Esophagus squamous epithelium (tissue), 5 donors: ENCODE results near the gene FHOD3. TPM values are rescaled to one million over a fixed set of nuclear protein-coding genes. Genes with fewer than 3 reads are reported as not detected.

Experiments used
- DNase-seq: peaks from one replicate; lab custom pipeline; 2025; lab: John Stamatoyannopoulos, UW
- H3K27ac ChIP-seq, 4 donors: fragments of 200-600 bp; sonication (generic); one replicate each; pipeline ENCODE4 v1.5.1; 2016 to 2019; ENCODE audit warnings: mild to moderate bottlenecking in 1 of 4
- H3K27me3 ChIP-seq, 4 donors: fragments of 200-600 bp; sonication (generic); 1 replicate in 3 of 4; 2 replicates in 1 of 4; pipeline versions ENCODE4 v1.5.1 to v1.6.0; 2017 to 2021; ENCODE audit warnings: antibody characterized with exemption in 1 of 4
- H3K36me3 ChIP-seq, 3 donors: fragments of 200-600 bp; sonication (generic); one replicate each; pipeline ENCODE4 v1.5.1; 2016 to 2019
- H3K4me1 ChIP-seq, 3 donors: fragments of 200-600 bp; sonication (generic); one replicate each; pipeline ENCODE4 v1.5.1; 2017 to 2019
- H3K4me3 ChIP-seq, 4 donors: fragments of 200-600 bp; sonication (generic); 1 replicate in 3 of 4; 2 replicates in 1 of 4; pipeline ENCODE4 v1.5.1; 2016 to 2019; ENCODE audit warnings: mild to moderate bottlenecking in 2 of 4, moderate library complexity in 1 of 4
- H3K9me3 ChIP-seq, 3 donors: fragments of 200-600 bp; sonication (generic); one replicate each; pipeline ENCODE4 v1.5.1; 2016 to 2019
- CTCF ChIP-seq, 6 experiments: fragments of 450-650 bp in 4 of 6; fragments of 200-600 bp in 2 of 6; sonication (generic) in 2 of 6; IDR thresholded peaks; one replicate each; pipeline ENCODE4 v1.5.1; 2016 to 2019; ENCODE audit warnings: antibody characterized with exemption in 6 of 6, mild to moderate bottlenecking in 4 of 6, moderate library complexity in 4 of 6
- POLR2A ChIP-seq, 4 donors: fragments of 450-650 bp; IDR thresholded peaks; one replicate each; pipeline ENCODE4 v1.6.1; 2017; ENCODE audit warnings: antibody characterized with exemption in 4 of 4, mild to moderate bottlenecking in 4 of 4, moderate library complexity in 3 of 4
- WGBS, 2 donors: methylation state at CpG; one replicate each; pipeline ENCODE4 v1.1.5; 2018; 5-methylcytosine and 5-hydroxymethylcytosine counted together
- intact Hi-C: fragments of 100-400 bp; cut with DNase I; formaldehyde crosslinking; loops from one replicate; pipeline ENCODE4 v1.15.0; 2022
- total RNA-seq, 4 donors: library from RNA; depleted of rRNA; stranded (reverse); fragments of >200 nt; gene quantifications; one replicate each; pipeline ENCODE4 v1.1.0, GENCODE V29; 2016
- donor health status: DM: yes; HTN: yes; CAD: no.

The FHOD3 gene
- total RNA-seq, 4 donors from 2014 or later, result 3.1 to 29.6 (median 5.7) TPM

DNA sequence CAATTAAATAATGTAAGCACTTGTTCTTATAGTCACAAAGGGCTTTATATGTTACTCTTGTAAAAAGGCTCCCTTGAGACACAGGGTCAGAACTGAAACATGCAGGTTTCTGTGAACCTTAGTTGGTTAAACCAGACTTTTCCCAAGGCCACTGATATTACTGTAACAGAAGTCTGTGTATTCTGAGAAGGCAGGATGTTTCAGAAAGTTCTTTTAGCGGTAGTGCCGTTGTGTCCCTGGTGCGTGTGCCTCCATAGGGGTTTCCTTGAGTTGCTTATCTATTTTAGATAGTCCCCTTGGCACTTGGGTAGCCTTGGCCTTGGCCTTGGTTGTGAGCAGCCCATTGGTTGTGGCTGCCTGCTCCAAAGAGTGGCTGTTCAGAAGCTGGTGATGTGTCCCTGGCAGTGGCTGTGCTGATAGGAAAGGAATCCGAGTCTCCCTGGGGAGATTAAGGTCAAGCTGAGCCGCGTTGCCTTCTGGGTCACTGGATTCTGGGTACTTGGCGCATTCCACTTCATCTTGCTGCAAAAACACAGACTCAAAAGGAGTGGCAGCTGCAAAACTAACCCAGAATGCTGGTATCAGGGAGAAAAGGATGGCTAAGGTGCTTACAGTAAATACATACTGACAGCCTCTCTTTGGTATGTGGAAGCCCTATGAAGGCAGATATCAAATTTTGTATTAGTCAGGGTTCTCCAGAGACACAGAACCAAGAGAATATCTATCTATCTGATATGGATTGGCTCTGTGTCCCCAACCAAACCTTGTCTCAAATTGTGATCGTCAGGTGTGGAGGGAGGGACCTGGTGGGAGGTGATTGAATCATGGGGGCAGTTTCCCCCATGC lies 69.7 kb downstream of the FHOD3 start:
- DNase-seq, result no peak
- Histone ChIP-seq H3K27ac (no peak overlapping the region), H3K4me1 (no peaks in the 10 kb centered on the region), H3K27me3 (no peaks in the 10 kb centered on the region), H3K9me3 (no peaks in the 10 kb centered on the region), H3K4me3 (no peak overlapping the region), H3K36me3 (no peaks in the 10 kb centered on the region)
- WGBS, 2 donors, result 73 to 74% methylated on average over 7 to 8 of the region's 8 CpGs
- TF ChIP-seq CTCF (IDR thresholded peaks at IDR 0.05), result no peak
- TF ChIP-seq POLR2A (IDR thresholded peaks at IDR 0.05), result no peak
- intact Hi-C loops, result loop anchor here (10.0 kb wide), 1 partner anchor 62 kb away; no protein-coding TSS in a partner anchor

GRCh38 chr18:36368889-36369288 lies 71.4 kb downstream of the FHOD3 start:
- no peaks in the 10 kb centered on the region for H3K36me3 ChIP-seq
- TF ChIP-seq POLR2A (IDR thresholded peaks at IDR 0.05) (no peak), CTCF (IDR thresholded peaks at IDR 0.05) (no peak)
- no peaks in the 10 kb centered on the region for H3K4me1 ChIP-seq
- intact Hi-C loops, result loop anchor here (10.0 kb wide), 1 partner anchor 64 kb away; no protein-coding TSS in a partner anchor
- no peaks in the 10 kb centered on the region for H3K27me3 ChIP-seq
- no peak overlapping the region for H3K27ac ChIP-seq
- 84 to 86% methylated on average over 3 of the region's 3 CpGs for WGBS, 2 donors
- no peak overlapping the region for H3K4me3 ChIP-seq
- H3K9me3 ChIP-seq, result no peaks in the 10 kb centered on the region
- DNase-seq, result no peak

- H3K9me3 ChIP-seq, result no peaks in the 10 kb centered on the region
- intact Hi-C loops, result no loop called here
- TF ChIP-seq POLR2A (IDR thresholded peaks at IDR 0.05) (no peak), CTCF (IDR thresholded peaks at IDR 0.05) (no peak)
- no peaks in the 10 kb centered on the region for H3K4me1 ChIP-seq
- H3K4me3 ChIP-seq, result no peak overlapping the region
- no peak overlapping the region for H3K27ac ChIP-seq
- H3K36me3 ChIP-seq, result no peaks in the 10 kb centered on the region
- 54 to 62% methylated on average over 4 to 5 of the region's 5 CpGs for WGBS, 2 donors
- H3K27me3 ChIP-seq, result no peaks in the 10 kb centered on the region
- no peak for DNase-seq
These were observed 75.4 kb downstream of the FHOD3 start for GRCh38 chr18:36372903-36373311.

DNA sequence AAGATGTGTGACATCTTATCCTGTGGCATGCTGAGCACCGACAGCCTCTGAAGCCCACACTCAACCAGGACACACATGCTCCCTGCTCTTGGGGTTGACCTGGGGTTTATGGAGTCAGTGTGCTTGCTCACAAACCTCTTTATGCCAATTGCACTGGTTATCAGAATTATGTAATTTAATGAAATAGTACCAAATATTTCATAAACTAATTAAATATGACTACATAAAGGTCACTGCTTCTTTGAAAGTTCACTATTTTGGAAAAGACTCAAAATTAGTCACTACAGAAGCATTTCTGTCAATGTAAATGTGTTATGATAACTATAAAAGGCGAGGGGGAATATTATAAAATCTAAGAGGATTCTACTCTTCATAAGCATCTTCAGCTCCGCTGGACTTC lies 76.7 kb downstream of the FHOD3 start:
- Histone ChIP-seq H3K27me3 (no peaks in the 10 kb centered on the region), H3K4me1 (no peaks in the 10 kb centered on the region), H3K27ac (no peak overlapping the region), H3K9me3 (no peaks in the 10 kb centered on the region), H3K36me3 (no peaks in the 10 kb centered on the region), H3K4me3 (no peak overlapping the region)
- no peak for DNase-seq
- intact Hi-C loops, result no loop called here
- TF ChIP-seq CTCF (IDR thresholded peaks at IDR 0.05) (no peak), POLR2A (IDR thresholded peaks at IDR 0.05) (no peak)
- 59 to 73% methylated on average over 3 of the region's 3 CpGs for WGBS, 2 donors

GRCh38 chr18:36375118-36375517 lies 77.6 kb downstream of the FHOD3 start:
- H3K36me3 ChIP-seq, result no peaks in the 10 kb centered on the region
- H3K9me3 ChIP-seq, result no peaks in the 10 kb centered on the region
- no peak for DNase-seq
- H3K27ac ChIP-seq, result no peak overlapping the region
- H3K4me1 ChIP-seq, result no peaks in the 10 kb centered on the region
- intact Hi-C loops, result no loop called here
- TF ChIP-seq CTCF (IDR thresholded peaks at IDR 0.05) (no peak), POLR2A (IDR thresholded peaks at IDR 0.05) (no peak)
- WGBS, 2 donors, result 72% methylated on average over 5 of the region's 5 CpGs
- no peak overlapping the region for H3K4me3 ChIP-seq
- H3K27me3 ChIP-seq, result no peaks in the 10 kb centered on the region
